HEK293 (cell line): ENCODE results near the gene KIF21B.

Source experiments
- CTCF ChIA-PET: fragments of 350-600 bp; formaldehyde crosslinking; extraction: SDS; loops from one replicate; lab custom pipeline; 2021; ENCODE audit warnings: antibody characterized with exemption; lab: Yijun Ruan, JAX
- POLR2A ChIA-PET: fragments of 300-600 bp; formaldehyde crosslinking; extraction: SDS; loops from one replicate; lab custom pipeline; 2020; ENCODE audit warnings: antibody characterized with exemption, inconsistent platforms; lab: Yijun Ruan, JAX
- H3K27ac ChIP-seq: fragments of 200-500 bp; sonication (Bioruptor generic); 2 replicates; pipeline ENCODE4 v1.5.1; 2014; ENCODE audit warnings: low read depth, low read length, control low read depth, inconsistent platforms; ENCODE audit errors: extremely low read depth
- H3K36me3 ChIP-seq, 2 experiments: fragments of 200-500 bp in 1 of 2; sonication (Bioruptor generic) in 1 of 2; 1 replicate in 1 of 2; 2 replicates in 1 of 2; pipeline ENCODE4 v1.5.1; 2014 to 2017; ENCODE audit warnings: inconsistent platforms in 2 of 2, low read length in 2 of 2; ENCODE audit not compliant: control insufficient read depth in 2 of 2, insufficient read depth in 1 of 2
- H3K4me1 ChIP-seq: fragments of 200-500 bp; sonication (Bioruptor generic); 2 replicates; pipeline ENCODE4 v1.5.1; 2014; ENCODE audit warnings: mild to moderate bottlenecking, low read length, inconsistent platforms; ENCODE audit not compliant: control insufficient read depth, insufficient read depth
- H3K4me3 ChIP-seq: 2 replicates; pipeline ENCODE4 v1.5.1; 2011; ENCODE audit warnings: low read depth, mild to moderate bottlenecking, control low read depth, low read length, moderate library complexity
- H3K9me3 ChIP-seq: fragments of 200-500 bp; sonication (Bioruptor generic); 2 replicates; pipeline ENCODE4 v1.5.1; 2014; ENCODE audit warnings: low read depth, low read length, inconsistent platforms; ENCODE audit not compliant: control insufficient read depth, insufficient read depth
- EGR2 ChIP-seq: fragments of 450-650 bp; formaldehyde crosslinking; IDR thresholded peaks from 2 replicates; pipeline ENCODE4 v1.5.1; 2016; ENCODE audit warnings: low read depth, missing biosample characterization, missing genetic modification characterization
- HOXD13 ChIP-seq: sonication (generic); formaldehyde crosslinking; IDR thresholded peaks from 2 replicates; pipeline ENCODE4 v1.8.0; 2022; ENCODE audit warnings: missing genetic modification reagents, borderline replicate concordance
- KLF10 ChIP-seq: fragments of 450-650 bp; IDR thresholded peaks from 2 replicates; pipeline ENCODE4 v1.5.1; 2018; ENCODE audit warnings: missing biosample characterization, mild to moderate bottlenecking, missing genetic modification characterization
- MZF1 ChIP-seq: fragments of 450-650 bp; formaldehyde crosslinking; IDR thresholded peaks from 2 replicates; pipeline ENCODE4 v1.5.1; 2017; ENCODE audit warnings: missing biosample characterization, missing genetic modification characterization, borderline replicate concordance
- SETDB1 ChIP-seq: IDR thresholded peaks from one replicate; pipeline ENCODE4 v1.6.1; 2017; ENCODE audit warnings: mild to moderate bottlenecking, low read length, moderate library complexity, mixed read lengths; ENCODE audit not compliant: insufficient read length
- ZBTB17 ChIP-seq: fragments of 450-650 bp; formaldehyde crosslinking; IDR thresholded peaks from 2 replicates; pipeline ENCODE4 v1.5.1; 2016; ENCODE audit warnings: missing biosample characterization, missing genetic modification characterization
- ZBTB49 ChIP-seq: fragments of 450-650 bp; formaldehyde crosslinking; IDR thresholded peaks from 2 replicates; pipeline ENCODE4 v1.5.1; 2016; ENCODE audit warnings: missing biosample characterization, missing genetic modification characterization, low read depth
- ZBTB7A ChIP-seq: fragments of 450-650 bp; formaldehyde crosslinking; IDR thresholded peaks from 2 replicates; pipeline ENCODE4 v1.5.1; 2016; ENCODE audit warnings: low read depth, missing biosample characterization, missing genetic modification characterization
- ZBTB8A ChIP-seq: fragments of 450-650 bp; formaldehyde crosslinking; IDR thresholded peaks from 2 replicates; pipeline ENCODE4 v1.5.1; 2016; ENCODE audit warnings: missing biosample characterization, missing genetic modification characterization
- ZIC2 ChIP-seq: fragments of 450-650 bp; formaldehyde crosslinking; IDR thresholded peaks from 2 replicates; pipeline ENCODE4 v1.5.1; 2016; ENCODE audit warnings: missing biosample characterization, missing genetic modification characterization
- ZNF146 ChIP-seq: fragments of 450-650 bp; formaldehyde crosslinking; IDR thresholded peaks from 2 replicates; pipeline ENCODE4 v1.5.1; 2016; ENCODE audit warnings: missing biosample characterization, missing genetic modification characterization
- ZNF16 ChIP-seq: fragments of 450-650 bp; formaldehyde crosslinking; IDR thresholded peaks from 2 replicates; pipeline ENCODE4 v1.5.1; 2016; ENCODE audit warnings: low read depth, missing biosample characterization, missing genetic modification characterization
- ZNF175 ChIP-seq: fragments of 450-650 bp; formaldehyde crosslinking; IDR thresholded peaks from 2 replicates; pipeline ENCODE4 v1.5.1; 2016; ENCODE audit warnings: missing biosample characterization, missing genetic modification characterization
- ZNF280C ChIP-seq: fragments of 450-650 bp; formaldehyde crosslinking; IDR thresholded peaks from 2 replicates; pipeline ENCODE4 v1.5.1; 2016; ENCODE audit warnings: missing biosample characterization, missing genetic modification characterization
- ZNF302 ChIP-seq: fragments of 450-650 bp; formaldehyde crosslinking; IDR thresholded peaks from 2 replicates; pipeline ENCODE4 v1.5.1; 2016; ENCODE audit warnings: missing biosample characterization, missing genetic modification characterization, low read depth
- ZNF449 ChIP-seq: fragments of 450-650 bp; formaldehyde crosslinking; IDR thresholded peaks from 2 replicates; pipeline ENCODE4 v1.5.1; 2017; ENCODE audit warnings: missing biosample characterization, mild to moderate bottlenecking, missing genetic modification characterization, moderate library complexity
- ZNF707 ChIP-seq: fragments of 450-650 bp; formaldehyde crosslinking; IDR thresholded peaks from 2 replicates; pipeline ENCODE4 v1.5.1; 2016; ENCODE audit warnings: missing biosample characterization, missing genetic modification characterization
- ZNF837 ChIP-seq: fragments of 450-650 bp; formaldehyde crosslinking; IDR thresholded peaks from 2 replicates; pipeline ENCODE4 v1.5.1; 2016; ENCODE audit warnings: missing biosample characterization, missing genetic modification characterization
- TF ChIP-seq, protein P1 (sequence below): fragments of 450-650 bp; formaldehyde crosslinking; IDR thresholded peaks from 2 replicates; pipeline ENCODE4 v1.5.1; 2017; ENCODE audit warnings: missing biosample characterization, missing genetic modification characterization
- TF ChIP-seq, protein P2 (sequence below): fragments of 450-650 bp; formaldehyde crosslinking; IDR thresholded peaks from 2 replicates; pipeline ENCODE4 v1.5.1; 2017; ENCODE audit warnings: missing biosample characterization, missing genetic modification characterization
- TF ChIP-seq, protein P3 (sequence below): fragments of 450-650 bp; formaldehyde crosslinking; IDR thresholded peaks from 2 replicates; pipeline ENCODE4 v1.5.1; 2016; ENCODE audit warnings: missing biosample characterization, missing genetic modification characterization

The KIF21B gene

GRCh38 chr1:201032408-201032807 lies 8.9 kb upstream of the KIF21B start:
- CTCF ChIA-PET, result no interaction called here
- Histone ChIP-seq H3K4me3 (no peak overlapping the region), H3K9me3 (no peaks in the 10 kb centered on the region), H3K4me1 (no peaks in the 10 kb centered on the region), H3K27ac (no peak overlapping the region), H3K36me3 (no peaks in the 10 kb centered on the region)
- no peak for TF ChIP-seq KLF10 (tag by site-specific recombination)
- TF ChIP-seq ZIC2, result no peak
- TF ChIP-seq, protein P1, sequence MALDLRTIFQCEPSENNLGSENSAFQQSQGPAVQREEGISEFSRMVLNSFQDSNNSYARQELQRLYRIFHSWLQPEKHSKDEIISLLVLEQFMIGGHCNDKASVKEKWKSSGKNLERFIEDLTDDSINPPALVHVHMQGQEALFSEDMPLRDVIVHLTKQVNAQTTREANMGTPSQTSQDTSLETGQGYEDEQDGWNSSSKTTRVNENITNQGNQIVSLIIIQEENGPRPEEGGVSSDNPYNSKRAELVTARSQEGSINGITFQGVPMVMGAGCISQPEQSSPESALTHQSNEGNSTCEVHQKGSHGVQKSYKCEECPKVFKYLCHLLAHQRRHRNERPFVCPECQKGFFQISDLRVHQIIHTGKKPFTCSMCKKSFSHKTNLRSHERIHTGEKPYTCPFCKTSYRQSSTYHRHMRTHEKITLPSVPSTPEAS, result peak; percentile 49; the same call in 1 of the 2 replicates
- TF ChIP-seq, protein P2, sequence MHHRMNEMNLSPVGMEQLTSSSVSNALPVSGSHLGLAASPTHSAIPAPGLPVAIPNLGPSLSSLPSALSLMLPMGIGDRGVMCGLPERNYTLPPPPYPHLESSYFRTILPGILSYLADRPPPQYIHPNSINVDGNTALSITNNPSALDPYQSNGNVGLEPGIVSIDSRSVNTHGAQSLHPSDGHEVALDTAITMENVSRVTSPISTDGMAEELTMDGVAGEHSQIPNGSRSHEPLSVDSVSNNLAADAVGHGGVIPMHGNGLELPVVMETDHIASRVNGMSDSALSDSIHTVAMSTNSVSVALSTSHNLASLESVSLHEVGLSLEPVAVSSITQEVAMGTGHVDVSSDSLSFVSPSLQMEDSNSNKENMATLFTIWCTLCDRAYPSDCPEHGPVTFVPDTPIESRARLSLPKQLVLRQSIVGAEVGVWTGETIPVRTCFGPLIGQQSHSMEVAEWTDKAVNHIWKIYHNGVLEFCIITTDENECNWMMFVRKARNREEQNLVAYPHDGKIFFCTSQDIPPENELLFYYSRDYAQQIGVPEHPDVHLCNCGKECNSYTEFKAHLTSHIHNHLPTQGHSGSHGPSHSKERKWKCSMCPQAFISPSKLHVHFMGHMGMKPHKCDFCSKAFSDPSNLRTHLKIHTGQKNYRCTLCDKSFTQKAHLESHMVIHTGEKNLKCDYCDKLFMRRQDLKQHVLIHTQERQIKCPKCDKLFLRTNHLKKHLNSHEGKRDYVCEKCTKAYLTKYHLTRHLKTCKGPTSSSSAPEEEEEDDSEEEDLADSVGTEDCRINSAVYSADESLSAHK, result no peak
- peak; percentile 34; the same call in 1 of the 2 replicates for TF ChIP-seq ZBTB17
- TF ChIP-seq ZNF146, result no peak
- TF ChIP-seq, protein P3, sequence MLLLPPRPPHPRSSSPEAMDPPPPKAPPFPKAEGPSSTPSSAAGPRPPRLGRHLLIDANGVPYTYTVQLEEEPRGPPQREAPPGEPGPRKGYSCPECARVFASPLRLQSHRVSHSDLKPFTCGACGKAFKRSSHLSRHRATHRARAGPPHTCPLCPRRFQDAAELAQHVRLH (tag by site-specific recombination), result no peak
- peak; percentile 91 for TF ChIP-seq ZNF449 (tag by site-specific recombination)
- no peak for TF ChIP-seq SETDB1
- POLR2A ChIA-PET, result no interaction called here

DNA sequence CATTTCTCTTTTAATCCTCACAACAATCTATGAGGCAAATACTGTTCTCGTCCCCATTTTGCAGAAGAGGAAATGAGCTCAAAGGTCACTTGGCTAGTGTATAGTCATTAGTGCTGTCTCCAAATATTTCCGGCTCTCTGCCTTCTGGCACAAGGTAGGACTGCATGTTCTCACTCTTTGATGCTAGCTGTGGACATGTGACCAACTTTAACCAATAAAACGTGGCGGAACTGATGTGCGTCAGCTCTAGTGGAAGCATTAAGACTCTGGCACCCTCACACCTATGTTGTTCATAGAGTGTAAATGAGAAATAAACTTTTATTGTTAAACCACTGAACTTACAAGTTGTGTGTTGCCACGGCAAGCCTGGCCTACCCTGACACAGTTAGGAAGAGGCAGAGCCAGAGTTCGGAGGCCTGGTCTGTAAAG lies 5.0 kb upstream of the KIF21B start:
- CTCF ChIA-PET, result interaction anchor here (0.6 to 9.6 kb wide), 4 partner anchors 11 to 412 kb away, joined by 3 to 65 read pairs (median 3); no protein-coding TSS in a partner anchor
- H3K4me1 ChIP-seq, result no peaks in the 10 kb centered on the region
- TF ChIP-seq ZBTB49 (tag by site-specific recombination) (no peak), EGR2 (tag by site-specific recombination) (no peak), ZNF16 (tag by site-specific recombination) (no peak), ZNF175 (tag by site-specific recombination) (no peak), HOXD13 (CRISPR knock-in tag) (no peak)
- no peak overlapping the region for H3K4me3 ChIP-seq
- no peak overlapping the region for H3K27ac ChIP-seq
- H3K36me3 ChIP-seq, result no peaks in the 10 kb centered on the region
- H3K9me3 ChIP-seq, result no peaks in the 10 kb centered on the region
- POLR2A ChIA-PET, result no interaction called here

GRCh38 chr1:201026836-201027235 lies 3.3 kb upstream of the KIF21B start:
- ChIA-PET POLR2A (no interaction called here), CTCF (interaction anchor here (0.6 to 9.6 kb wide), 8 partner anchors 10 to 121 kb away, joined by 3 to 65 read pairs (median 4); partner anchors contain the start of gene CACNA1S)
- no peaks in the 10 kb centered on the region for H3K36me3 ChIP-seq
- no peaks in the 10 kb centered on the region for H3K4me1 ChIP-seq
- H3K27ac ChIP-seq, result no peak overlapping the region
- no peak overlapping the region for H3K4me3 ChIP-seq
- H3K9me3 ChIP-seq, result no peaks in the 10 kb centered on the region
- TF ChIP-seq ZBTB7A (tag by site-specific recombination), result no peak
- no peak for TF ChIP-seq ZNF837 (tag by site-specific recombination)
- TF ChIP-seq MZF1 (tag by site-specific recombination), result no peak
- TF ChIP-seq ZBTB8A, result no peak
- no peak for TF ChIP-seq ZNF280C (tag by site-specific recombination)
- no peak for TF ChIP-seq ZNF707 (tag by site-specific recombination)
- TF ChIP-seq ZNF302 (tag by site-specific recombination), result no peak
